K562 (cell line): ENCODE data around the gene AP2S1.

Experiments used
- HNRNPK ChIP-seq: fragments of 200-400 bp; formaldehyde crosslinking; IDR thresholded peaks from one replicate; pipeline ENCODE4 v1.6.1; 2018; ENCODE audit warnings: mild to moderate bottlenecking, low read depth, low read length; ENCODE audit not compliant: poor library complexity, severe bottlenecking
- SMAD1 ChIP-seq: fragments of 150-350 bp; IDR thresholded peaks from 2 replicates; pipeline ENCODE4 v1.6.1; 2014; ENCODE audit warnings: low read length, low read depth; ENCODE audit not compliant: partially characterized antibody
- ZKSCAN1 ChIP-seq: fragments of 150-350 bp; IDR thresholded peaks from 2 replicates; pipeline ENCODE4 v1.6.1; 2016; ENCODE audit warnings: low read depth, low read length
- ZNF24 ChIP-seq: fragments of 450-650 bp; IDR thresholded peaks from 2 replicates; pipeline ENCODE4 v1.6.1; 2016

DNA sequence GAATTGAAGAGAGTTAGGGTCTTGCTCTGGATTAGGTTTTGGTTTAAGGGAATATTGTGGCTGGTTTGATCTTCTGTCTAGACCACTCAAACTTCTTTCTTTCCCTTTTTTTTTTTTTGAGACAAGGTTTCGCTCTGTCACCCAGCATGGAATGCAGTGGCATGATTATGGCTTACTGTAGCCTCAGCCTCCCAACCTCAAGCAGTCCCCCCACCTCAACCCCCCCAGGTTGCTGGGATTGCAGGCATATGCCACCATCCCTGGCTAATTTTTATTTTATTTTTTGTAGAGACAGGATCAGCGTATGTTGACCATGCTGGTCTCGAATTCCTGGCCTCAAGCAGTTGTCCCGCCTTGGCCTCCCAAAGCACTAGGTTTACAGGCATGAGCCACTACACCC lies 31.4 kb upstream of the AP2S1 start:
- TF ChIP-seq SMAD1, result no peak
- TF ChIP-seq ZNF24, result no peak
- no peak for TF ChIP-seq HNRNPK
- no peak for TF ChIP-seq ZKSCAN1
